ENCODE measurements around the gene MIEF2.
A peak's percentile ranks its signal among the peaks of the same experiment; 100 is the strongest.

The MIEF2 gene

DNA sequence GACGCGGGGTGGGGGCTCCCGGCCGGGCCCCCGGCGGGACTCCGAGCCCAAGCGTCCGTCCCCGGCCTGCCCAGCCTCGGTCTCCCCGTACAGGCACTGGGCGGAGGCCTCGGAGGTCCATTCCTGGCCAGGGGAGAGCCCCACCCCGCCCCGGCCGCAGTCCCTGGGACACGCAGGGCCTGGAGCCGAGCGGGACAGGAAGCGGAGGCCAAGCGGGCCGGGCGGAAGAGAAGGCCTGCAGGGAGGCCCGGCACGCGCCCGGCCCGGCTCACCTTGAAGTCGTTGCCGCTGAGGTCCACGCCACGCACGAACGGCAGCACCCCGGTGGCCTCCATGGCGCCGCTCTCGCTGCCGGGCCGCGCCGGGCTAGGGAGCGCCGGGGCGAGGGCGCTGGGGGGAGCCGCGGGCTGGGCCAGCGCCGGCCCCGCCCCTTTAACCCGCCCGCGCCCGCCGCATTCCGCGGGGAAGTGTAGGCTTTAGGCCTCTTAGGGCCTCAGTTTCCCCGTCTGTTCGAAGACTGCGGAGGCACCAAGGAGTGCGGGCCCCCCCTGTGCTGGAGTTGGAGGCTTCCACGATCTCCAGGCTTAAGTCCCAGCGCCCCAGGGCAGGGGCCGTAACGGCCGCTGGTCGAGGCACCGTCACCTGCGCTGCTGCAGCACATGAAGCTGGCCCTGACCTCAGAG, 2.0 kb upstream of the MIEF2 start, which contains the start of gene FLII:
Gene FLII, minus strand, starts transcription at position 383 of the 683 bp plus-strand sequence. Its CDS starts 48 bp downstream, at position 335.
- TF ChIP-seq, protein P1, sequence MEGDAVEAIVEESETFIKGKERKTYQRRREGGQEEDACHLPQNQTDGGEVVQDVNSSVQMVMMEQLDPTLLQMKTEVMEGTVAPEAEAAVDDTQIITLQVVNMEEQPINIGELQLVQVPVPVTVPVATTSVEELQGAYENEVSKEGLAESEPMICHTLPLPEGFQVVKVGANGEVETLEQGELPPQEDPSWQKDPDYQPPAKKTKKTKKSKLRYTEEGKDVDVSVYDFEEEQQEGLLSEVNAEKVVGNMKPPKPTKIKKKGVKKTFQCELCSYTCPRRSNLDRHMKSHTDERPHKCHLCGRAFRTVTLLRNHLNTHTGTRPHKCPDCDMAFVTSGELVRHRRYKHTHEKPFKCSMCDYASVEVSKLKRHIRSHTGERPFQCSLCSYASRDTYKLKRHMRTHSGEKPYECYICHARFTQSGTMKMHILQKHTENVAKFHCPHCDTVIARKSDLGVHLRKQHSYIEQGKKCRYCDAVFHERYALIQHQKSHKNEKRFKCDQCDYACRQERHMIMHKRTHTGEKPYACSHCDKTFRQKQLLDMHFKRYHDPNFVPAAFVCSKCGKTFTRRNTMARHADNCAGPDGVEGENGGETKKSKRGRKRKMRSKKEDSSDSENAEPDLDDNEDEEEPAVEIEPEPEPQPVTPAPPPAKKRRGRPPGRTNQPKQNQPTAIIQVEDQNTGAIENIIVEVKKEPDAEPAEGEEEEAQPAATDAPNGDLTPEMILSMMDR (IDR thresholded peaks at IDR 0.05; ENCODE audit: borderline replicate concordance, control extremely low read depth, extremely low read depth, insufficient read depth, missing control alignments): no peak
- DNase-seq (ENCODE audit: low spot score): peak; percentile 81
- in situ Hi-C loops (cut with MboI; ENCODE audit: low sequenced_read_pairs, unreplicated experiment): no loop called here

DNA sequence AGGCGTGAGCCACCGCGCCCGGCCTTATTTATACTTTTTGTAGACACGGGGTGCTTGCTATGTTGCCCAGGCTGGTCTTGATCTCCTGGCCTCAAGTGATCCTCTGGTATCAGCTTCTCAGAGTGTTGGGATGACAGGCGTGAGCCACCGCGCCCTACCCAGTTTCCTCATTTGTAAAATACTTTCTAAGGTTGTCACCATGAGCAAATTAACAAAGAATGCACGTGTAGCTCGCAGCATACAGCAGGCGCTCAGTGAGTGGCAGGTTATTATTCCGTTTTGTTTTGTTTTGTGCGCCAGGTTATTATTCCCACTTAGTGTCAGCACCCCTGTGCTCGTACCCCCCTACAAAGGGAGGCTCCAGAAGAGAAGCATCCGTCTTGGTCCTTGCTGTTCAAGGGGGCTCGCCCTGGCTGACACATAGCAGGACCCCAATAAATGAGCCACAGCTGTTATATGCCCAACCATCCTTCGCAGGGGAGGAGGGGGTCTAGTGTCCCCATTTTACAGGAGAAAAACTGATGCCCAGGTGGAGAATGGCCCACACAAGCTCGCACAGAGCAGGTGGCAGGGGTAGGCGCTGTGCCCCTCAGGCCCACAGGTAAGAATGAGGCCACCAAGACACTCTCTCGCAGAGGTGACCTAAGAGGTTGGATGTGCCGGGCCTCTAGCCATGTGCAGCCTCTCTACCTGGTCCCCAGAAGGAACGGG, 686 bp upstream of the MIEF2 start:
- in situ Hi-C loops (cut with MboI; ENCODE audit: low sequenced_read_pairs, unreplicated experiment): no loop called here
- DNase-seq (ENCODE audit: low spot score): no peak
- TF ChIP-seq, protein P1 (IDR thresholded peaks at IDR 0.05; ENCODE audit: borderline replicate concordance, control extremely low read depth, extremely low read depth, insufficient read depth, missing control alignments): no peak

DNA sequence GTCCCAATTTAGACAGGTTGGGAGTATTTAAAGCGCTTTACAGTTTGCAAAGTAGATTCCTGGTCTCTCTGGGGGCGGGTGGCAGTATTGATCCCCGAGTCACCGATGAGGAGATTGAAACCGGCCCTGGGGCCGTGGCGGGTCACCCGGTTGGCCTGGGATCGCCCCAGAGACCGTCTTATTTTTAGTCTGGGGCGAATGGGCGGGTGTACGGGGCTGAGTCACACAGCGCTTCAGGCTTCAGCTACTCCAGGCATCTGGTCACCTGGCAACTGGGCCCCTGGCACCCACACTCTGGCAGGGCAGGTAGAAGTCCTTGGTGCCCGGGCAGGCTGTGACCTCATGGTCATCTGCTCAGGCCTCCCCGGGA, 669 bp downstream of the MIEF2 start:
- peak; percentile 80 for DNase-seq (ENCODE audit: low spot score)
- TF ChIP-seq, protein P1 (IDR thresholded peaks at IDR 0.05; ENCODE audit: borderline replicate concordance, control extremely low read depth, extremely low read depth, insufficient read depth, missing control alignments): no peak
- in situ Hi-C loops (cut with MboI; ENCODE audit: low sequenced_read_pairs, unreplicated experiment): no loop called here

DNA sequence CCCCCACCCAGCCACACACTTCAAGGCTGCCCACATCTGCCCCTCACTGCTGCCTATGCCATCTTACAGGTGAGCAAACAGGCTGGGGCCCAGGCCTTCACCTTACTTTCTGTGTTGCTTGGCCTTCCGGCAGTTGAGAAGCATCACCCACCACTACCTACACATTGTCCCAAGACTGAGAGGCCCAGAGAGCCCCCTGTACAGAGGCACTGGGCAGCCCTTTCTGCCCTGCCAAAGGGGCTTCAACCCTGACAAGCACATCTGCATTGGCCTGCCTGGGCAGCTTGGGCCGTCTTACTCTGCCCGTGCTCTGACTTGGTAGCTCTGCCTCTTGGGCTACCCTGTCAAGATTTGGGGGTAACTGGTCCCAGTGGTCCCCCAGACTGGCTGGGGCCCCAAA, 1.2 kb downstream of the MIEF2 start:
- TF ChIP-seq, protein P1 (IDR thresholded peaks at IDR 0.05; ENCODE audit: borderline replicate concordance, control extremely low read depth, extremely low read depth, insufficient read depth, missing control alignments): no peak
- in situ Hi-C loops (cut with MboI; ENCODE audit: low sequenced_read_pairs, unreplicated experiment): no loop called here
- no peak for DNase-seq (ENCODE audit: low spot score)

DNA sequence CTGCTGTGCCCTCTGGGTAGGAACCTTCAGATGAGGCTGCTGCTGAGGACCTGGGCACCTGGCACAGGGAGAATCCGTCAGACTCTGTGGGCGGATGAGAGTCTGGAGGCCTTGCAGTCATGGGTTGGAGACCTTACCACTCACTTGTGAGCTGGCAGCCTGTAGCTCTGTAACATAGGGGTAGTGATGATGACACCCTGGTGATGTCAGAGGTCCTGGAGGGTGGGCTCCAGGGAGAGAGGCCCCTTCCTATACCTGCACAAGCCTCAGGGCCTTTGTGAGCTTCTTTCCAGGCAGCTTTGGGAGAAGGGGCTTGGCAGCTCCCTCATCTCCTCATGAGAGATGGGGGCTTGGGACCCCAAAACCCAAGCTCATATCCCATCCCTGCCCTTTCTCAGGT, 1.6 kb downstream of the MIEF2 start:
- TF ChIP-seq, protein P1 (IDR thresholded peaks at IDR 0.05; ENCODE audit: borderline replicate concordance, control extremely low read depth, extremely low read depth, insufficient read depth, missing control alignments): no peak
- in situ Hi-C loops (cut with MboI; ENCODE audit: low sequenced_read_pairs, unreplicated experiment): no loop called here
- DNase-seq (ENCODE audit: low spot score): no peak

DNA sequence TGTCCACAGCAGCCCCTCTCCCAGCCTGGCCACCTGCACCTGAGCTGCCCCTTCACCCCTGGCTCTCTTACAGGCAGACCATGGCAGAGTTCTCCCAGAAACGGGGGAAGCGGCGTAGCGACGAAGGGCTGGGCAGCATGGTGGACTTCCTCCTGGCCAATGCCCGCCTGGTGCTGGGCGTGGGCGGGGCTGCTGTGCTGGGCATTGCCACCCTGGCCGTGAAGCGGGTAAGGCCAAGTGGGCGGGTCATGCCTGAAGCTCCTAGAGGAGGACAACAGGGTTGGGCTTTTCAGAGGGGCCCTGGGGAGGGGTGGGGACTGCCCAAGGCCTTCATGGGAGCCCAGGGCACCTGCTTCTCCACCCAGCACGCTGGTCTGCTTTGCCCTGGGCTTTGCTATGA, 2.2 kb downstream of the MIEF2 start:
- TF ChIP-seq, protein P1 (IDR thresholded peaks at IDR 0.05; ENCODE audit: borderline replicate concordance, control extremely low read depth, extremely low read depth, insufficient read depth, missing control alignments): no peak
- DNase-seq (ENCODE audit: low spot score): no peak
- in situ Hi-C loops (cut with MboI; ENCODE audit: low sequenced_read_pairs, unreplicated experiment): no loop called here
